Adrenal gland (tissue), 5 donors: Measurements from ENCODE around the gene CNOT2.

Experiments
- CTCF ChIP-seq, 6 experiments: fragments of 450-650 bp in 4 of 6; fragments of 200-600 bp in 2 of 6; sonication (generic) in 1 of 6; IDR thresholded peaks; 1 replicate in 5 of 6; 2 replicates in 1 of 6; pipeline versions ENCODE4 v1.5.1 to v1.8.0; 2016 to 2021; ENCODE audit warnings: antibody characterized with exemption in 6 of 6, mild to moderate bottlenecking in 2 of 6, moderate library complexity in 1 of 6
- POLR2A ChIP-seq, 2 donors: fragments of 450-650 bp; IDR thresholded peaks; one replicate each; pipeline ENCODE4 v1.6.1; 2017; ENCODE audit warnings: antibody characterized with exemption in 2 of 2, mild to moderate bottlenecking in 2 of 2, moderate library complexity in 1 of 2
- donor health status: DM: no; HTN: no; CAD: no.

GRCh38 chr12:70255311-70255710 is 12.1 kb downstream of the CNOT2 start:
- no peak for TF ChIP-seq CTCF (IDR thresholded peaks at IDR 0.05)
- no peak for TF ChIP-seq POLR2A (IDR thresholded peaks at IDR 0.05)
